ENCODE results near the gene PAMR1. TPM values are rescaled to one million over a fixed set of nuclear protein-coding genes. Genes with fewer than 3 reads are reported as not detected.

PAMR1 gene
- total and polyA plus RNA-seq, 2 of the 8 experiments (the other 6 are each of a cell fraction or from before 2014, with no cell fraction given): 3.0 to 6.9 TPM

DNA sequence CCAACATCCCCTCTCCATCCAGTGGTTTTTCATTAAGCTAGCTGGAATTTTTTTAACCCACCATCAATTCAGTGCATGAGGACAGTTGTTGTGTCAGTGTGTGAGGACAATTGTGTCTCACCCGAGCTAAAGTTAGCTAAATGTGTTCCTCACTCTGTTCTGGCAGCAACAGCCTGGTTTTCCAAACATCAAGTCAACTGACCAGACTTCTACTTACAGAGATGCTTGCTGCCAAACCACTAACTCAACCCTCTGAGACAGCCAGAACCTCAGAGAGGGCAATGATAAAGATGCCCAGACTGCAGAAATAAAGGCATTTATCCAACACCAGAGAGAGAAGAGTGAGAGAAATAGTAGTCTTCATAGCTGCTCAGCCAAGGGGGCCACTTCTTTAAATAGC, 6.7 kb downstream of the PAMR1 start (continued):
- TF ChIP-seq GTF2F1 (IDR thresholded peaks at IDR 0.05; ENCODE audit: borderline replicate concordance, low read depth, low read length): no peak
- TF ChIP-seq SUZ12 (IDR thresholded peaks at IDR 0.05; ENCODE audit: low read length): no peak
- TF ChIP-seq KDM1A (IDR thresholded peaks at IDR 0.05; ENCODE audit: borderline replicate concordance, low read length): no peak
- no peak for TF ChIP-seq SP1 (IDR thresholded peaks at IDR 0.05; ENCODE audit: low read depth, low read length)

All from H1 (cell line).